IMR-90 (cell line): ENCODE data around the gene TAF8. TPM values are rescaled to one million over a fixed set of nuclear protein-coding genes. Genes with fewer than 3 reads are reported as not detected.

Experiments used
- ATAC-seq: fragments of 200-7000 bp; cut with Tn5 transposase; 2 replicates; pipeline ENCODE4 v1.9.1; 2020; ENCODE audit warnings: low read depth, mild to moderate bottlenecking, moderate library complexity
- BruUV-seq: library from RNA; stranded (reverse); fragments of 400-500 nt; replicated peaks from 2 replicates; lab custom pipeline; 2021; lab: Mats Ljungman, UMichigan
- CTCF ChIA-PET: fragments of 300-600 bp; formaldehyde crosslinking; extraction: SDS; loops from one replicate; lab custom pipeline; 2021; ENCODE audit warnings: antibody characterized with exemption; lab: Yijun Ruan, JAX
- POLR2A ChIA-PET: fragments of 300-600 bp; sonication (Branson Sonifier 250); formaldehyde crosslinking; loops from one replicate; lab custom pipeline; 2022; ENCODE audit warnings: antibody characterized with exemption; ENCODE audit not compliant: unreplicated experiment; lab: Charles Lee
- DNase-seq: peaks from one replicate; pipeline ENCODE4 v3.0.0; 2013
- H2AFZ ChIP-seq: replicated peaks from 2 replicates; pipeline ENCODE3; 2013; ENCODE audit warnings: low read length, mild to moderate bottlenecking; ENCODE audit not compliant: poor library complexity
- H2AK5ac ChIP-seq: 2 replicates; pipeline ENCODE4 v1.6.1; 2013; ENCODE audit warnings: low read depth, low read length, inconsistent platforms
- H2AK9ac ChIP-seq: replicated peaks from 2 replicates; pipeline ENCODE3; 2013; ENCODE audit warnings: mild to moderate bottlenecking, low read depth, low read length, moderate library complexity; ENCODE audit not compliant: poor library complexity
- H2BK120ac ChIP-seq: 2 replicates; pipeline ENCODE4 v1.6.1; 2013; ENCODE audit warnings: low read depth, low read length, inconsistent platforms
- H2BK15ac ChIP-seq: 3 replicates; pipeline ENCODE4 v1.6.1; 2013; ENCODE audit warnings: low read depth, low read length, inconsistent platforms
- H2BK20ac ChIP-seq: 2 replicates; pipeline ENCODE4 v1.6.1; 2013; ENCODE audit warnings: low read depth, mild to moderate bottlenecking, inconsistent platforms, low read length, moderate library complexity
- H2BK5ac ChIP-seq: 2 replicates; pipeline ENCODE4 v1.6.1; 2013; ENCODE audit warnings: mild to moderate bottlenecking, low read depth, low read length, inconsistent platforms; ENCODE audit not compliant: poor library complexity, severe bottlenecking
- H3K14ac ChIP-seq: replicated peaks from 2 replicates; pipeline ENCODE4 v1.6.1; 2013; ENCODE audit warnings: low read depth, low read length, inconsistent platforms
- H3K18ac ChIP-seq: 2 replicates; pipeline ENCODE4 v1.6.1; 2013; ENCODE audit warnings: low read depth, low read length, control low read depth
- H3K23ac ChIP-seq: 2 replicates; pipeline ENCODE4 v1.6.1; 2013; ENCODE audit warnings: low read depth, low read length, inconsistent platforms
- H3K27ac ChIP-seq: 2 replicates; pipeline ENCODE4 v1.5.1; 2013; ENCODE audit warnings: mild to moderate bottlenecking, control low read depth, low read length; ENCODE audit not compliant: insufficient read depth
- H3K27me3 ChIP-seq: 2 replicates; pipeline ENCODE4 v1.6.1; 2013; ENCODE audit warnings: low read length; ENCODE audit not compliant: control insufficient read depth, insufficient read depth
- H3K36me3 ChIP-seq: 2 replicates; pipeline ENCODE4 v1.6.1; 2013; ENCODE audit warnings: low read length, mixed read lengths; ENCODE audit not compliant: control insufficient read depth, insufficient read depth
- H3K4ac ChIP-seq: 2 replicates; pipeline ENCODE4 v1.6.1; 2013; ENCODE audit warnings: low read depth, low read length, inconsistent platforms
- H3K4me1 ChIP-seq: 2 replicates; pipeline ENCODE4 v1.6.1; 2013; ENCODE audit warnings: low read length, mixed read lengths; ENCODE audit not compliant: control insufficient read depth, insufficient read depth
- H3K4me2 ChIP-seq: 2 replicates; pipeline ENCODE4 v1.6.1; 2013; ENCODE audit warnings: low read depth, mild to moderate bottlenecking, control low read depth, low read length, moderate library complexity
- H3K4me3 ChIP-seq: 2 replicates; pipeline ENCODE4 v1.5.1; 2013; ENCODE audit warnings: low read depth, mild to moderate bottlenecking, control low read depth, low read length, moderate library complexity; ENCODE audit not compliant: insufficient read depth
- H3K56ac ChIP-seq: 2 replicates; pipeline ENCODE4 v1.6.1; 2013; ENCODE audit warnings: low read length, inconsistent platforms; ENCODE audit not compliant: insufficient read depth; ENCODE audit errors: extremely low read depth
- H3K79me1 ChIP-seq, 2 experiments: 2 replicates each; pipeline ENCODE4 v1.6.1; 2013; ENCODE audit warnings: low read length in 2 of 2, inconsistent platforms in 1 of 2, low read depth in 1 of 2
- H3K9ac ChIP-seq: 2 replicates; pipeline ENCODE4 v1.6.1; 2013; ENCODE audit warnings: low read depth, low read length, control low read depth
- H3K9me1 ChIP-seq: 2 replicates; pipeline ENCODE4 v1.6.1; 2013; ENCODE audit warnings: low read length, inconsistent platforms; ENCODE audit not compliant: insufficient read depth
- H3K9me3 ChIP-seq: 2 replicates; pipeline ENCODE4 v1.6.1; 2013; ENCODE audit warnings: low read length; ENCODE audit not compliant: control insufficient read depth, insufficient read depth
- H4K20me1 ChIP-seq: 2 replicates; pipeline ENCODE4 v1.6.1; 2013; ENCODE audit warnings: low read length, inconsistent platforms; ENCODE audit not compliant: insufficient read depth
- H4K5ac ChIP-seq: 2 replicates; pipeline ENCODE4 v1.6.1; 2013; ENCODE audit warnings: mild to moderate bottlenecking, low read depth, low read length, control low read depth
- H4K8ac ChIP-seq, 2 experiments: 2 replicates each; pipeline ENCODE4 v1.6.1; 2013; ENCODE audit warnings: low read depth in 2 of 2, low read length in 2 of 2, control low read depth in 1 of 2, inconsistent platforms in 1 of 2
- H4K91ac ChIP-seq: 2 replicates; pipeline ENCODE4 v1.6.1; 2013; ENCODE audit warnings: low read depth, low read length, inconsistent platforms; ENCODE audit not compliant: insufficient read depth
- CEBPB ChIP-seq: IDR thresholded peaks from 2 replicates; pipeline ENCODE4 v1.6.1; 2012; ENCODE audit warnings: low read depth, low read length, improper control_type of control experiment
- RFX5 ChIP-seq: IDR thresholded peaks from 2 replicates; pipeline ENCODE4 v1.8.0; 2012; ENCODE audit warnings: low read depth, mild to moderate bottlenecking, low read length, moderate library complexity
- SMC3 ChIP-seq: fragments of 150-350 bp; IDR thresholded peaks from 2 replicates; pipeline ENCODE4 v1.6.1; 2016; ENCODE audit warnings: low read depth, mild to moderate bottlenecking, antibody characterized with exemption, low read length, moderate library complexity
- WGBS, 2 experiments: methylation state at CpG; one replicate each; pipeline versions ENCODE4 v1.1.5 to v1.1.7; 2013; ENCODE audit warnings: missing lambda C conversion rate in 2 of 2; ENCODE audit not compliant: insufficient read length in 1 of 2; ENCODE audit errors: extremely low coverage in 2 of 2; 5-methylcytosine and 5-hydroxymethylcytosine counted together
- dilution Hi-C: fragments of 300-500 bp; cut with HindIII; formaldehyde crosslinking; loops from one replicate; pipeline ENCODE4 v1.14.3; 2018; ENCODE audit warnings: low sequenced_read_pairs; ENCODE audit not compliant: unreplicated experiment
- in situ Hi-C: fragments of 300-500 bp; cut with MboI; formaldehyde crosslinking; loops from 3 replicates; pipeline ENCODE4 v1.14.3; 2019; ENCODE audit warnings: low sequenced_read_pairs, inconsistent platforms, mixed read lengths
- intact Hi-C: fragments of 100-400 bp; cut with micrococcal nuclease; formaldehyde crosslinking; loops from 2 replicates; pipeline ENCODE4 v1.10.0; 2022
- polyA plus RNA-seq, 3 experiments: library from polyadenylated mRNA; depleted of rRNA; stranded (reverse); fragments of >200 nt; gene quantifications; 2 replicates each; pipeline ENCODE4 v1.2.3, GENCODE V29; 2012; ENCODE audit warnings: low replicate concordance in 1 of 3
- total RNA-seq: library from RNA; depleted of rRNA; stranded (reverse); fragments of >200 nt; gene quantifications from 2 replicates; pipeline ENCODE4 v1.2.3, GENCODE V29; 2012

TAF8 gene
- total and polyA plus RNA-seq, 2 of the 4 experiments (the other 2 are of a cell fraction) = 14.3 to 22.8 TPM

DNA sequence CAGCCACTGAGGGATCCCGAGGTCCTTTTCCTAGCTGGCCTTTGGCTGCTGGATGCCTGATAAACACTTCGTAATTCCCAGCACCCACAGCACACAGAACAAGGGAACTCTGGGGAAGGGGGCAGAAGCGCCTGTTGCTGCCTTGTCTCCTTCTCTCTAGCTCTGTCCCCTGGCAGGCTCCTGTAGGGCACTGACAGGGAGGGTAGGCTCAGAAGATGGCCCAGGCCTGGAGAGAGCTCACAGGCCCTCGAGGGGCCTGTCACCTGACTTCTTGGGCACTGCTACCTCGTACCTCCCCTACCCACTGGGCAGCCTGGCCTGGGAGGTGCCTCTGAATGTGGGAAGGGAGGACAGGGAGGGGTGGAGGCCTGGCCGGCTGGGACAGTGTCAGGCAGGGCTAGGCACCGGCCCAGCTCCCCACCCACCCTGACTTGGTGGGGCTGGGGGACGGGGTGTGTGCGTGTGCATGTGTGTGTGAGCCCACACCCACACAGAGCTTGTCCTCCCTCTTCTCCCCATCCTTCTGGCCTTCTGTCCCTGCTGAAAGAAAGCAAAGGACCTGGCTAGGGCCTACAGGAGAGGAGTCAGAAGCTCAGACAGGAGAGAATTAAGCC lies 74.0 kb downstream of the TAF8 start:
- no TSS peak for BruUV-seq

More for the DNA sequence above, 74.0 kb downstream of the TAF8 start:
- no peaks in the 10 kb centered on the region for H3K27me3 ChIP-seq
- peaks cover 11% of the 10 kb centered on the region for H3K4me1 ChIP-seq
- no peak overlapping the region for H4K91ac ChIP-seq
- H2BK120ac ChIP-seq = no peak overlapping the region
- no peaks in the 10 kb centered on the region for H3K9me3 ChIP-seq
- DNase-seq (no peak), ATAC-seq (no peak)
- H3K56ac ChIP-seq = no peak overlapping the region
- H2AK5ac ChIP-seq = no peak overlapping the region
- H2BK5ac ChIP-seq = no peak overlapping the region
- no peak for TF ChIP-seq RFX5
- no peak for TF ChIP-seq CEBPB
- TF ChIP-seq SMC3 = no peak
- no peak overlapping the region for H2BK20ac ChIP-seq
- H3K23ac ChIP-seq = no peak overlapping the region
- H3K9me1 ChIP-seq = peaks cover 18% of the 10 kb centered on the region
- no peak overlapping the region for H3K9ac ChIP-seq
- no peak overlapping the region for H4K5ac ChIP-seq
- H3K79me1 ChIP-seq = peaks cover 0 to 14% of the 10 kb centered on the region in 2 experiments; a peak in 2 of 4 replicates
- H3K27ac ChIP-seq = no peak overlapping the region
- H2AFZ ChIP-seq = no peak overlapping the region
- dilution Hi-C loops (no loop called here), intact Hi-C loops (no loop called here), in situ Hi-C loops (no loop called here)
- POLR2A ChIA-PET = no interaction called here
- no peaks in the 10 kb centered on the region for H4K20me1 ChIP-seq
- no peak overlapping the region for H2AK9ac ChIP-seq
- H2BK15ac ChIP-seq = no peak overlapping the region
- no peak overlapping the region for H3K4me2 ChIP-seq
- peaks cover 2% of the 10 kb centered on the region; the same call in 1 of the 2 replicates for H3K36me3 ChIP-seq
- WGBS, 2 experiments = no CpG with 5 or more reads among the region's 9 CpGs
- no peak overlapping the region for H3K4ac ChIP-seq
- no peak overlapping the region for H4K8ac ChIP-seq
- H3K18ac ChIP-seq = no peak overlapping the region
- CTCF ChIA-PET = interaction anchor here (0.5 to 1.4 kb wide), 2 partner anchors 9 to 15 kb away, joined by 3 read pairs; no protein-coding TSS in a partner anchor
- H3K14ac ChIP-seq = no peak overlapping the region
- no peak overlapping the region for H3K4me3 ChIP-seq
